SK-N-SH treated with all-trans-retinoic acid at 6 μM for 48 hours (cell line): ENCODE data around the gene PEMT.

Experiments
- ARNTL ChIP-seq: fragments of 450-650 bp; formaldehyde crosslinking; IDR thresholded peaks from 2 replicates; pipeline ENCODE4 v1.5.0; 2020; ENCODE audit warnings: low read depth, mild to moderate bottlenecking, moderate library complexity, borderline replicate concordance
- CSRNP3 ChIP-seq: fragments of 250-450 bp; sonication (Bioruptor Pico); IDR thresholded peaks from 2 replicates; pipeline ENCODE4 v1.5.1; 2021; ENCODE audit warnings: mild to moderate bottlenecking, moderate library complexity

- TF ChIP-seq ARNTL (no peak), CSRNP3 (CRISPR knock-in tag) (no peak)
These were observed 83.4 kb downstream of the PEMT start for GRCh38 chr17:17508019-17508535.
